ENCODE measurements around the gene ZNF480.

ZNF480 gene

GRCh38 chr19:52351512-52351911, 54.5 kb downstream of the ZNF480 start:
- no peak overlapping the region for H3K4me3 ChIP-seq (replicated peaks; ENCODE audit: insufficient read depth, low read length)
- H3K27me3 ChIP-seq (ENCODE audit: insufficient read depth, poor library complexity, severe bottlenecking), result no peaks in the 10 kb centered on the region
- DNase-seq (ENCODE audit: low read depth in 1 of 2, low spot score in 1 of 2), result peak in 1 of 2 experiments; percentile 5
- no peak for TF ChIP-seq GABPA (IDR thresholded peaks at IDR 0.05; ENCODE audit: low read depth)
- no peak overlapping the region for H3K27ac ChIP-seq (replicated peaks)

GRCh38 chr19:52366414-52366824, 69.5 kb downstream of the ZNF480 start:
- DNase-seq (ENCODE audit: low read depth in 1 of 2, low spot score in 1 of 2), result no peak
- Histone ChIP-seq H3K27me3 (ENCODE audit: insufficient read depth, poor library complexity, severe bottlenecking) (no peaks in the 10 kb centered on the region), H3K27ac (replicated peaks) (no peak overlapping the region), H3K4me3 (replicated peaks; ENCODE audit: insufficient read depth, low read length) (no peak overlapping the region)
- no peak for TF ChIP-seq CTCF (IDR thresholded peaks at IDR 0.05; ENCODE audit: insufficient read depth, low read length)
- TF ChIP-seq GABPA (IDR thresholded peaks at IDR 0.05; ENCODE audit: low read depth), result no peak
- no peak for TF ChIP-seq REST (IDR thresholded peaks at IDR 0.05; ENCODE audit: insufficient replicate concordance, low read depth)
- no peak for TF ChIP-seq POLR2AphosphoS5 (IDR thresholded peaks at IDR 0.05; ENCODE audit: low read depth)
- no peak for TF ChIP-seq SPI1 (IDR thresholded peaks at IDR 0.05; ENCODE audit: borderline replicate concordance, low read depth)

- DNase-seq (ENCODE audit: low read depth in 1 of 2, low spot score in 1 of 2), result peak; percentile 59 to 91
- Histone ChIP-seq H3K27ac (replicated peaks) (peak within 1 kb of the TSS; percentile 67), H3K4me3 (replicated peaks; ENCODE audit: insufficient read depth, low read length) (peak within 1 kb of the TSS; percentile 56), H3K27me3 (ENCODE audit: insufficient read depth, poor library complexity, severe bottlenecking) (no peaks in the 10 kb centered on the region)
- TF ChIP-seq CTCF (IDR thresholded peaks at IDR 0.05; ENCODE audit: insufficient read depth, low read length) (no peak), GABPA (IDR thresholded peaks at IDR 0.05; ENCODE audit: low read depth) (peak; percentile 70), POLR2AphosphoS5 (IDR thresholded peaks at IDR 0.05; ENCODE audit: low read depth) (peak; percentile 62; the same call in 1 of the 2 replicates)
Measured at GRCh38 chr19:52369559-52370340, 72.8 kb downstream of the ZNF480 start, which contains the start of gene ZNF880. Gene ZNF880, plus strand, starts transcription at chr19:52369923. Its CDS starts 43 bp downstream, at chr19:52369966.

- DNase-seq (ENCODE audit: low read depth in 1 of 2, low spot score in 1 of 2), result no peak
- Histone ChIP-seq H3K27me3 (ENCODE audit: insufficient read depth, poor library complexity, severe bottlenecking) (no peaks in the 10 kb centered on the region), H3K27ac (replicated peaks) (peak overlapping the region; percentile 67), H3K4me3 (replicated peaks; ENCODE audit: insufficient read depth, low read length) (peak overlapping the region; percentile 56)
- no peak for TF ChIP-seq GABPA (IDR thresholded peaks at IDR 0.05; ENCODE audit: low read depth)
- TF ChIP-seq POLR2AphosphoS5 (IDR thresholded peaks at IDR 0.05; ENCODE audit: low read depth), result no peak
- no peak for TF ChIP-seq REST (IDR thresholded peaks at IDR 0.05; ENCODE audit: insufficient replicate concordance, low read depth)
- no peak for TF ChIP-seq CTCF (IDR thresholded peaks at IDR 0.05; ENCODE audit: insufficient read depth, low read length)
- no peak for TF ChIP-seq SPI1 (IDR thresholded peaks at IDR 0.05; ENCODE audit: borderline replicate concordance, low read depth)
Measured at GRCh38 chr19:52370341-52370710, 73.4 kb downstream of the ZNF480 start.

Small RNA genes within 50 kb of the gene (microRNA-seq; reads per million reads assigned to microRNA genes)
- 37.7 reads per million, percentile 55 among the genes with 10 or more reads in this experiment for gene MIR643
